Upper lobe of left lung (tissue), 4 donors: ENCODE results near the gene PDCD11.

Experiments used
- CTCF ChIP-seq, 6 experiments: fragments of 450-650 bp in 4 of 6; fragments of 200-600 bp in 2 of 6; sonication (generic) in 2 of 6; IDR thresholded peaks; one replicate each; pipeline ENCODE4 v1.5.1; 2016 to 2019; ENCODE audit warnings: antibody characterized with exemption in 6 of 6
- POLR2AphosphoS5 ChIP-seq, 2 donors: sonication (generic); formaldehyde crosslinking; IDR thresholded peaks; one replicate each; pipeline ENCODE4 v1.5.1; 2017; ENCODE audit warnings: antibody characterized with exemption in 2 of 2

DNA sequence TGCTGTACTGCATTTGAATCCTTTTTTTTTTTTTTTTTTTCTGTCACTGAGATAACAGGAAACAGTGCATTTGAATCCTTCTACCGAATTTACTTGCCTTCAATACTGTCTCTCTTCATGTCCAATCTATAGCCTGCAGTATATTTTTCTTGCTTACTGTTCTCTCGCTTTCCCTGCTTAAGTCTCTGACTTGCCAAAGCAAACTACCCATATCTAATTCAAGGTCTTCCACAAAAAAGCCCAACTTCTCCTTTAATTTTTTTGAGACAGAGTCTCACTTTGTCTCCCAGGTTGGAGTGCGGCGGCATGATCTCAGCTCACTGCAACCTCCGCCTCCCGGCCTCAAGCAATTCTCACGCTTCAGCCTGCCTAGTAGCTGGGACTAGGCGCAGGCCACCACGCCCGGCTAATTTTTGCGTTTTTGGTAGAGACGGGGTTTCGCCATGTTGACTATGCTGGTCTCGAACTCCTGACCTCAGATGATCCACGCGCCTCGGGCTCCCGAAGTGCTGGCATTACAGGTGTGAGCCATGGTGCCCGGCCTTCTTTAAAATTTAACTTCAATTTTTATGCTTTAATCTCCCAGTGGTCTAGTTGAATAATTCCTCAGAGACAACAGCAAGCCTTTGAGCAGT, 882 bp downstream of the PDCD11 start:
- TF ChIP-seq POLR2AphosphoS5 (IDR thresholded peaks at IDR 0.05) (no peak), CTCF (IDR thresholded peaks at IDR 0.05) (no peak)
